CD4-positive, CD25-positive, alpha-beta regulatory T cell (primary cell): ENCODE data around the gene VWA8. TPM values are rescaled to one million over a fixed set of nuclear protein-coding genes. Genes with fewer than 3 reads are reported as not detected.
A peak's percentile ranks its signal among the peaks of the same experiment; 100 is the strongest.

Source experiments
- ATAC-seq, 2 donors: fragments of 150-1000 bp; cut with Tn5 transposase; one replicate each; pipeline ENCODE4 v1.10.0; 2021; ENCODE audit warnings: low read depth in 2 of 2, moderate number of reproducible peaks in 2 of 2, moderate library complexity in 1 of 2
- DNase-seq, 3 donors: peaks; one replicate each; pipeline versions ENCODE4 v3.0.0 to v3.0.0-alpha.2; 2012 to 2022; ENCODE audit warnings: mixed read lengths in 1 of 3
- H3K27ac ChIP-seq: one replicate; pipeline ENCODE4 v1.7.0; 2013; ENCODE audit warnings: mild to moderate bottlenecking, low read length; ENCODE audit not compliant: insufficient read depth, poor library complexity, severe bottlenecking
- H3K27me3 ChIP-seq: one replicate; pipeline ENCODE4 v1.7.0; 2013; ENCODE audit warnings: low read length; ENCODE audit not compliant: control insufficient read depth, insufficient read depth
- H3K36me3 ChIP-seq: one replicate; pipeline ENCODE4 v1.7.0; 2013; ENCODE audit warnings: mild to moderate bottlenecking, low read length, moderate library complexity; ENCODE audit not compliant: control insufficient read depth, insufficient read depth
- H3K4me1 ChIP-seq: 2 replicates; pipeline ENCODE4 v1.7.0; 2013; ENCODE audit warnings: mild to moderate bottlenecking, low read length; ENCODE audit not compliant: insufficient read depth, control insufficient read depth, poor library complexity, severe bottlenecking
- H3K4me3 ChIP-seq: one replicate; pipeline ENCODE4 v1.7.0; 2013; ENCODE audit warnings: low read depth, mild to moderate bottlenecking, low read length, moderate library complexity
- H3K9me3 ChIP-seq, 2 experiments: 1 replicate in 1 of 2; 2 replicates in 1 of 2; pipeline ENCODE4 v1.7.0; 2013; ENCODE audit warnings: low read length in 2 of 2, mild to moderate bottlenecking in 1 of 2, moderate library complexity in 1 of 2; ENCODE audit not compliant: control insufficient read depth in 2 of 2
- H3K27ac Mint-ChIP-seq, 3 donors: one replicate each; pipeline ENCODE4 v1.8.0; 2020 to 2022; ENCODE audit warnings: mild to moderate bottlenecking in 3 of 3, mixed read lengths in 3 of 3, moderate library complexity in 2 of 3
- H3K27me3 Mint-ChIP-seq: one replicate; pipeline ENCODE4 v1.8.0; 2022; ENCODE audit warnings: mild to moderate bottlenecking, mixed read lengths
- H3K36me3 Mint-ChIP-seq: one replicate; pipeline ENCODE4 v1.8.0; 2020; ENCODE audit warnings: mixed read lengths
- H3K4me1 Mint-ChIP-seq, 4 donors: one replicate each; pipeline ENCODE4 v1.8.0; 2020 to 2022; ENCODE audit warnings: mixed read lengths in 4 of 4, mild to moderate bottlenecking in 1 of 4
- H3K4me3 Mint-ChIP-seq, 4 donors: one replicate each; pipeline ENCODE4 v1.8.0; 2020 to 2022; ENCODE audit warnings: mild to moderate bottlenecking in 4 of 4, mixed read lengths in 4 of 4, moderate library complexity in 3 of 4
- H3K9me3 Mint-ChIP-seq, 7 donors: one replicate each; pipeline ENCODE4 v1.8.0; 2020 to 2022; ENCODE audit warnings: mixed read lengths in 7 of 7, mild to moderate bottlenecking in 3 of 7, moderate library complexity in 2 of 7
- polyA plus RNA-seq, 4 donors: library from polyadenylated mRNA; unstranded; fragments of 300-500 nt; fragmentation: Illumina TruSeq; gene quantifications; one replicate each; pipeline ENCODE4 v1.2.3, GENCODE V29; 2021
- total RNA-seq: library from RNA; stranded (reverse); gene quantifications from one replicate; pipeline ENCODE4 v1.2.3, GENCODE V29; 2022

Gene VWA8
- total and polyA plus RNA-seq, 5 donors from 2014 or later: 4.0 to 22.8 (median 4.5) TPM

DNA sequence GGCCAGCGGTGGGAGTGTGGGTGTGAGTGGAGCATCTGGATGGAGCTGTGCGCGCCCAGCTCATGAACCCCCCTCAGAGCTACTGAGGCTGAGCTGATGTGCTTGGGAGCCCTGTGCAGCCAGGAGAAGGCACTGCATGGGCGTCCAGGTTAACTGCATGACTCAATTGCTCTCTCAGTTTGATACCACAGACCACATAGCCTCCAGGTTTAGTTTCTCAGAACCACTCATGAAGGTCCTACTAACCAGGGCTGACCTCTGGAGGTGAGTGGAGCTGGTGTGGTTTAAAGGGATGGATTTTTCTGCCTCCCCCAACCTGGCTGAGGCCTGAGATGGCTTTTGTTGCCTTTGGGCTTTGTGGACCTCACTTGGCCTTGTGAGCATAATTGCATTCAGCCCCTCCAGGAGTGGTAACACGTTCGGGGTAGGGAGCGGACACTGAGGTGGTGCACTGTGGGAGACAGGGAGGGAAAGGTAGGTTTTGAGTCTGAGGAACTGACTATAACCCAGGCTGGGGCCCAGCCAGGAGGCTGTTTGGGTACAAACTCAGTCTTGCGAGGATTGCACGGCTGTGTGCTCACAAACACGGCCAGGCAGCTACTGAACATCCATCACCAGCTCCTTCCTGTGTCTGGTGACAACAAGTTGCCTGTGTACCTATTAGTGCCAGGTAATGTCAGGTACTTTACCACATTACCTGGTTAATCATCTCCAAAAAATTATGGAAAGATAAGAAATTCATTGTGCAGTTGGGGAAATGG, 406.1 kb downstream of the VWA8 start:
- Histone ChIP-seq H3K36me3 (no peaks in the 10 kb centered on the region), H3K4me3 (no peak overlapping the region), H3K4me1 (peaks cover 4% of the 10 kb centered on the region), H3K27ac (no peak overlapping the region), H3K27me3 (no peaks in the 10 kb centered on the region), H3K9me3 (no peaks in the 10 kb centered on the region)
- Mint-ChIP-seq H3K9me3 (peaks cover 0 to 1% (median 0%) of the 10 kb centered on the region in 7 donors), H3K27ac (peak overlapping the region in 1 of 3 donors; percentile 54), H3K36me3 (peaks cover under 1% of the 10 kb centered on the region), H3K4me3 (no peak overlapping the region), H3K27me3 (no peaks in the 10 kb centered on the region), H3K4me1 (peaks cover 4 to 8% (median 5%) of the 10 kb centered on the region in 4 donors)
- ATAC-seq (peak; percentile 37 to 48), DNase-seq (peak in 1 of 3 donors; percentile 34)

DNA sequence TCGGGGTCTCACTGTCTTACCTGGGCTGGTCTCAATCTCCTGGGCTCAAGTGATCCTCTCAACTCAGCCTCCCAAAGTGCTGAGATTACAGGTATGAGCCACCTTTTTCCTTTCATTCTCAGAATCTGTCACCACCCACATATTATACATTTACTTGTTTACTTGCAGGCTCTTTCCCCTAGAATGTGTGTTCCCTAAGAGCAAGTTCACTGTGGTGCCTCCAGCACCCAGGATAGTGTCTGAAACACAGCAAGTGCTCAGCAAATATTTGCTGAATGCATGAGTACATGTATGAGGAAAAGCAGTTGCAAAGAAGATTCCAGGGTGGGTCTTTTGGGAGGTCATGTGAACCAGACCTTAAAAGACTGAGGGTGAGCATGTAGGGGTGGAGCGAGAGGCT, 406.7 kb downstream of the VWA8 start:
- Histone ChIP-seq H3K27ac (no peak overlapping the region), H3K27me3 (no peaks in the 10 kb centered on the region), H3K9me3 (no peaks in the 10 kb centered on the region), H3K36me3 (no peaks in the 10 kb centered on the region), H3K4me3 (no peak overlapping the region), H3K4me1 (peaks cover 4% of the 10 kb centered on the region)
- no peaks in the 10 kb centered on the region for H3K36me3 Mint-ChIP-seq
- H3K9me3 Mint-ChIP-seq: peaks cover 0 to 1% (median 0%) of the 10 kb centered on the region in 7 donors
- H3K27ac Mint-ChIP-seq: peak overlapping the region in 2 of 3 donors; percentile 8 to 54
- H3K27me3 Mint-ChIP-seq: no peaks in the 10 kb centered on the region
- ATAC-seq (no peak), DNase-seq (no peak)
- H3K4me3 Mint-ChIP-seq: no peak overlapping the region
- H3K4me1 Mint-ChIP-seq: peaks cover 4 to 8% (median 5%) of the 10 kb centered on the region in 4 donors

DNA sequence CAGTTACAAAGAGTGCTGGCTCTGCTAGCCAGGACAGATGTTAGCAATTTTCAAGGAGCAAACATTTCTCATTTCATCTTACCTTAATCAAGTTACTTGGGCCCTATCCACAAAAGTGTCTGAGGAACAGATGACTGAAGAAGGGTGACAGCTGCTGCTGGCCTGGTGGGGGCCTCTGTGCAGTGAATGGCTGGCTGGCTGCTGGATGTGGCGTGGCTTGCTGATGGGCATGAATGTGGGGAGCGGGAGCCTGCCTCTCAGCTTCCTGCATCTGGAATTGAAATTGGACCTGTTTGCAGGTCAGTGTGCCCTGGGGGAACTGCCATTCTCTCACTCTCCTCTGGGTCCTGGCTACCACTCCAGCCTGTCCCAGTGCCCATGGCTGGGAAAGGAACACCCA, 408.9 kb downstream of the VWA8 start:
- DNase-seq (no peak), ATAC-seq (no peak)
- Mint-ChIP-seq H3K27ac (no peak overlapping the region), H3K9me3 (peaks cover 0 to 1% (median 0%) of the 10 kb centered on the region in 7 donors), H3K27me3 (no peaks in the 10 kb centered on the region), H3K36me3 (no peaks in the 10 kb centered on the region), H3K4me3 (no peak overlapping the region), H3K4me1 (peaks cover 4 to 9% (median 6%) of the 10 kb centered on the region in 4 donors)
- peaks cover 4% of the 10 kb centered on the region for H3K4me1 ChIP-seq
- H3K36me3 ChIP-seq: no peaks in the 10 kb centered on the region
- H3K4me3 ChIP-seq: no peak overlapping the region
- no peaks in the 10 kb centered on the region for H3K27me3 ChIP-seq
- H3K27ac ChIP-seq: no peak overlapping the region
- no peaks in the 10 kb centered on the region for H3K9me3 ChIP-seq

DNA sequence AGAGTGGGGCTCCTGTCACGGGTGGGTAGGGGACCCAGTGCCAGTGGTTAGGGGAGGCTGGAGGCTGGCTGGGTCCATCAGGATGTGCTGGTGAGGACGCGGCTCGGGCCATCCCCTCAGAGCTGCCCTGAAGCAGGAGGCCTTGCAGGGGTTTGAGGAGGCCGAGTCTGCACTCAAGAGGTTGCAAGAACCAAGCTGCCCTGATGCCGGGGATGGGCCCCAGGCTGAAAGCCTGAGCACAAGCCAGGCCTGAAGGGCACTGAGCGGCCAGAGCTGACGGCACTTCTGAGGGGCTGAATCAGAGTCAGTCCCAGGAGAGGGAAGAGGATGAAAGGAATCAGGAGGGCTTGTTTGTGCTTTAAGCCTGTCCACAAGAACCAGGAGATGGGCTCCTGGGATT, 410.6 kb downstream of the VWA8 start:
- no peaks in the 10 kb centered on the region for H3K9me3 ChIP-seq
- no peak overlapping the region for H3K27ac ChIP-seq
- H3K36me3 Mint-ChIP-seq: no peaks in the 10 kb centered on the region
- no peaks in the 10 kb centered on the region for H3K36me3 ChIP-seq
- peaks cover 4% of the 10 kb centered on the region for H3K4me1 ChIP-seq
- H3K27me3 Mint-ChIP-seq: no peaks in the 10 kb centered on the region
- H3K27ac Mint-ChIP-seq: peak overlapping the region in 1 of 3 donors; percentile 51
- H3K4me3 Mint-ChIP-seq: no peak overlapping the region
- H3K9me3 Mint-ChIP-seq: peaks cover 0 to 2% (median 0%) of the 10 kb centered on the region in 7 donors
- no peak overlapping the region for H3K4me3 ChIP-seq
- no peaks in the 10 kb centered on the region for H3K27me3 ChIP-seq
- no peak for ATAC-seq
- no peak for DNase-seq
- peaks cover 4 to 9% (median 6%) of the 10 kb centered on the region in 4 donors for H3K4me1 Mint-ChIP-seq

DNA sequence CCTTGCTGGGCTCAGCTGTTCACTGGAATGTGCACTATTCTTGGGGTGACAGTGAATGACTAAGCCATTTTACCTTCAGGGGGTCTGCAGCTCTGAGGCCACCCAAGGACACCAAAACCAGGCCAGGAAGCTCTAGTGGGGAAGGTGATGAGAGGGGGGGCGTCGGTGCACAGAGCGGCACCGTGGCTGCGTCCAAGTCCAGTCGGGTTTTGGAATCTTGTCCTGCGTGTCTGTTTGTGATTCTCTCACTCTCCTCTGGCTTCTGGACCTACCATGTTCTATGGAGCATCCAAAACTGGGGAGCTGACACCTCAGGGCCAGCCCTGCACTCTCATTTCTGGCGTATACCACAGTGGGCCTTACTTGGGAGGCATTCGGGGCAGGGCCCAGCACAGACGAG, 411.4 kb downstream of the VWA8 start:
- Histone ChIP-seq H3K9me3 (no peaks in the 10 kb centered on the region), H3K27me3 (no peaks in the 10 kb centered on the region), H3K4me3 (no peak overlapping the region), H3K36me3 (no peaks in the 10 kb centered on the region), H3K4me1 (peaks cover 4% of the 10 kb centered on the region), H3K27ac (no peak overlapping the region)
- ATAC-seq (no peak), DNase-seq (no peak)
- H3K4me3 Mint-ChIP-seq: no peak overlapping the region
- H3K9me3 Mint-ChIP-seq: peaks cover 0 to 4% (median 0%) of the 10 kb centered on the region in 7 donors
- no peaks in the 10 kb centered on the region for H3K27me3 Mint-ChIP-seq
- H3K4me1 Mint-ChIP-seq: peaks cover 5 to 8% (median 7%) of the 10 kb centered on the region in 4 donors
- no peak overlapping the region for H3K27ac Mint-ChIP-seq
- no peaks in the 10 kb centered on the region for H3K36me3 Mint-ChIP-seq

DNA sequence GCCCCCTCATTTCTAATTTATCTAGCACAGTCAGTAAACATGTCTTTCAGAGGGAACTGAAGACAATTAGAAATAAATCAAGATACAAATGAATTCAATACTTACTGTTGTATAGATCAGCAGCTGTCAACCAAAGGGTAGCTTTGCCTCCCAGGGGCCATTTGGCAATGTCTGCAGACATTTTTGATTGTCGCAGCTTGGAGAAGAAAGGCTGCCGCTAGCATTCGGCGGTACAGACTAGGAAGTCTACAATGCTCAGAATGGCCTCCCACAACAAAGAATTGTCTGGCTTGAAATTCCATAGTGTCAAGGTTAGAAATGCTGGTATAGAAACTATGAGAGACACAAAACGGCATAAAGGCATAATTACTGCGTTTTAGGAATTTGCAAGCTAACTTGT, 412.0 kb downstream of the VWA8 start:
- peaks cover 0 to 4% (median 0%) of the 10 kb centered on the region in 7 donors for H3K9me3 Mint-ChIP-seq
- no peak overlapping the region for H3K4me3 ChIP-seq
- H3K4me1 Mint-ChIP-seq: peaks cover 0 to 4% (median 3%) of the 10 kb centered on the region in 4 donors
- H3K27me3 ChIP-seq: no peaks in the 10 kb centered on the region
- DNase-seq (no peak), ATAC-seq (no peak)
- no peak overlapping the region for H3K4me3 Mint-ChIP-seq
- no peaks in the 10 kb centered on the region for H3K9me3 ChIP-seq
- H3K4me1 ChIP-seq: no peaks in the 10 kb centered on the region
- H3K36me3 Mint-ChIP-seq: no peaks in the 10 kb centered on the region
- no peaks in the 10 kb centered on the region for H3K27me3 Mint-ChIP-seq
- no peak overlapping the region for H3K27ac ChIP-seq
- H3K36me3 ChIP-seq: no peaks in the 10 kb centered on the region
- H3K27ac Mint-ChIP-seq: no peak overlapping the region

DNA sequence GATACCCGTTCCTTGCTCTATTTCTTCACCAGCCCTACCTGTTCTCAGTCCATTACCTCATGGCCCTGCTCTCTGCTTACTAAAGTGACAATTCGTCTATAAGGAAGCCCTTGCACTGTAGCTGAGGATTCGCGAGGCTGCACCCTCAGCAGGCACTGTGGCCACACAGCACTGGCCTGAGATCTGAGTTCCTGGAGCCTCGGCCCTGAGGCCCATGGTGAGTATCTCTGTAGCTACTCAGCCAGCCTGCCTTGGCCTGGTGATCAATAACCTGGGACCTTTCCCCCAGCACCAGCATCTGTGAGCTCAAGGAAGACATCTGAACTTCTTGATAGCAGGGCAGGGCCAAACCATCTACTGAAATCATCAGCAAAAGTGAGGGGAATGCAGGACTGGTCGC, 412.9 kb downstream of the VWA8 start:
- Mint-ChIP-seq H3K36me3 (no peaks in the 10 kb centered on the region), H3K27ac (peak overlapping the region in 1 of 3 donors; percentile 38), H3K27me3 (no peaks in the 10 kb centered on the region), H3K4me1 (peaks cover 0 to 5% (median 3%) of the 10 kb centered on the region in 4 donors), H3K9me3 (peaks cover 0 to 4% (median 0%) of the 10 kb centered on the region in 7 donors), H3K4me3 (no peak overlapping the region)
- no peak for ATAC-seq
- no peak overlapping the region for H3K4me3 ChIP-seq
- H3K36me3 ChIP-seq: no peaks in the 10 kb centered on the region
- no peaks in the 10 kb centered on the region for H3K27me3 ChIP-seq
- H3K27ac ChIP-seq: no peak overlapping the region
- DNase-seq: no peak
- H3K9me3 ChIP-seq: no peaks in the 10 kb centered on the region
- H3K4me1 ChIP-seq: no peaks in the 10 kb centered on the region
